ENCODE results near the gene NOLC1. TPM values are rescaled to one million over a fixed set of nuclear protein-coding genes. Genes with fewer than 3 reads are reported as not detected.

The NOLC1 gene
- total and polyA plus RNA-seq, 2 donors (not counting 1 experiment from before 2014, with no cell fraction given): 16.5 to 64.7 TPM

- no peak overlapping the region for H2AFZ ChIP-seq (ENCODE audit: low read length)
- no peaks in the 10 kb centered on the region for H3K36me3 ChIP-seq (ENCODE audit: control insufficient read depth, insufficient read depth, low read length)
- no peak overlapping the region for H3K4me2 ChIP-seq (ENCODE audit: extremely low read depth, insufficient read depth, low read length)
- TF ChIP-seq CTCF (conservative IDR thresholded peaks at IDR 0.05 in 1 of 2, IDR thresholded peaks at IDR 0.05 in 1 of 2; ENCODE audit: low read depth in 1 of 2, low read length in 2 of 2) (no peak), EZH2 (IDR thresholded peaks at IDR 0.05; ENCODE audit: low read length, missing control alignments) (no peak)
- H3K27ac ChIP-seq (ENCODE audit: insufficient read depth, low read length): no peak overlapping the region
- no peaks in the 10 kb centered on the region for H3K79me2 ChIP-seq (ENCODE audit: control insufficient read depth, insufficient read depth, low read length)
- H3K4me1 ChIP-seq (ENCODE audit: control insufficient read depth, extremely low read depth, insufficient read depth, low read length): no peaks in the 10 kb centered on the region
- H3K4me3 ChIP-seq (replicated peaks in 1 of 4; ENCODE audit: control extremely low read depth in 1 of 4, insufficient read depth in 1 of 4, low read depth in 3 of 4, low read length in 4 of 4): no peak overlapping the region
- no peaks in the 10 kb centered on the region for H3K9me3 ChIP-seq (ENCODE audit: control insufficient read depth, insufficient read depth, low read depth, low read length)
- H3K27me3 ChIP-seq (ENCODE audit: control insufficient read depth, insufficient read depth, low read length): no peaks in the 10 kb centered on the region
- DNase-seq (ENCODE audit: low read depth in 2 of 2): peak; percentile 49 to 85
- H3K9ac ChIP-seq (ENCODE audit: insufficient read depth, low read length): no peak overlapping the region
- H4K20me1 ChIP-seq (ENCODE audit: control insufficient read depth, extremely low read depth, insufficient read depth, low read length): no peaks in the 10 kb centered on the region
Observed at GRCh38 chr10:102208311-102209035, 56.3 kb downstream of the NOLC1 start.

- Histone ChIP-seq H3K9ac (ENCODE audit: insufficient read depth, low read length) (no peak overlapping the region), H3K9me3 (ENCODE audit: control insufficient read depth, insufficient read depth, low read depth, low read length) (no peaks in the 10 kb centered on the region), H3K27me3 (ENCODE audit: control insufficient read depth, insufficient read depth, low read length) (no peaks in the 10 kb centered on the region), H3K79me2 (ENCODE audit: control insufficient read depth, insufficient read depth, low read length) (no peaks in the 10 kb centered on the region), H3K27ac (ENCODE audit: insufficient read depth, low read length) (no peak overlapping the region), H2AFZ (ENCODE audit: low read length) (no peak overlapping the region), H4K20me1 (ENCODE audit: control insufficient read depth, extremely low read depth, insufficient read depth, low read length) (no peaks in the 10 kb centered on the region), H3K4me3 (replicated peaks in 1 of 4; ENCODE audit: control extremely low read depth in 1 of 4, insufficient read depth in 1 of 4, low read depth in 3 of 4, low read length in 4 of 4) (no peak overlapping the region), H3K4me1 (ENCODE audit: control insufficient read depth, extremely low read depth, insufficient read depth, low read length) (no peaks in the 10 kb centered on the region), H3K36me3 (ENCODE audit: control insufficient read depth, insufficient read depth, low read length) (no peaks in the 10 kb centered on the region), H3K4me2 (ENCODE audit: extremely low read depth, insufficient read depth, low read length) (no peak overlapping the region)
- TF ChIP-seq EZH2 (IDR thresholded peaks at IDR 0.05; ENCODE audit: low read length, missing control alignments) (no peak), CTCF (conservative IDR thresholded peaks at IDR 0.05 in 1 of 2, IDR thresholded peaks at IDR 0.05 in 1 of 2; ENCODE audit: low read depth in 1 of 2, low read length in 2 of 2) (no peak)
- no peak for DNase-seq (ENCODE audit: low read depth in 2 of 2)
Observed at GRCh38 chr10:102211615-102212299, 59.6 kb downstream of the NOLC1 start.

Other genes starting within 250 kb of the NOLC1 start
- gene ARMH3, start 96.2 kb upstream of the NOLC1 start, total RNA-seq: 8.5 and 14.5 TPM in 2 replicates
- gene ARMH3, start 96.2 kb upstream of the NOLC1 start, polyA plus RNA-seq: 16.4 and 20.5 TPM in 2 replicates
- 28.5 and 30.1 TPM in 2 replicates for gene HPS6, start 87.0 kb upstream of the NOLC1 start, total RNA-seq
- gene HPS6, start 87.0 kb upstream of the NOLC1 start, polyA plus RNA-seq: 8.0 and 9.4 TPM in 2 replicates
- gene LDB1, start 32.0 kb upstream of the NOLC1 start, total RNA-seq: 39.5 and 45.1 TPM in 2 replicates
- 41.6 and 50.6 TPM in 2 replicates for gene LDB1, start 32.0 kb upstream of the NOLC1 start, polyA plus RNA-seq
- gene PPRC1, start 19.3 kb upstream of the NOLC1 start, total RNA-seq: 9.9 and 10.0 TPM in 2 replicates
- gene PPRC1, start 19.3 kb upstream of the NOLC1 start, polyA plus RNA-seq: 13.5 and 21.0 TPM in 2 replicates
- 0.26 and 0.66 TPM in 2 replicates for gene ELOVL3, start 73.9 kb downstream of the NOLC1 start, total RNA-seq
- 0.24 and 0.27 TPM in 2 replicates for gene ELOVL3, start 73.9 kb downstream of the NOLC1 start, polyA plus RNA-seq
- not detected in 2 replicates for gene PITX3, start 89.1 kb downstream of the NOLC1 start, total RNA-seq
- not detected in 2 replicates for gene PITX3, start 89.1 kb downstream of the NOLC1 start, polyA plus RNA-seq
- 14.4 and 24.6 TPM in 2 replicates for gene GBF1, start 93.1 kb downstream of the NOLC1 start, total RNA-seq
- gene GBF1, start 93.1 kb downstream of the NOLC1 start, polyA plus RNA-seq: 24.1 and 31.6 TPM in 2 replicates
- gene NFKB2, start 243.3 kb downstream of the NOLC1 start, total RNA-seq: 16.7 and 23.3 TPM in 2 replicates
- 6.8 and 7.6 TPM in 2 replicates for gene NFKB2, start 243.3 kb downstream of the NOLC1 start, polyA plus RNA-seq